Neural progenitor cell (in vitro differentiated cells): Measurements from ENCODE around the gene ZNF784. TPM values are rescaled to one million over a fixed set of nuclear protein-coding genes. Genes with fewer than 3 reads are reported as not detected.

Source experiments
- DNase-seq: peaks from one replicate; pipeline ENCODE4 v3.0.0-alpha.2; 2016; ENCODE audit warnings: low spot score
- H2AFZ ChIP-seq: fragments of 200-600 bp; sonication (generic); replicated peaks from 2 replicates; pipeline ENCODE4 v1.6.1; 2016; ENCODE audit warnings: antibody characterized with exemption
- H3F3A ChIP-seq: fragments of 200-600 bp; sonication (generic); 2 replicates; pipeline ENCODE4 v1.6.1; 2016; ENCODE audit warnings: antibody characterized with exemption, low read depth
- H3K27ac ChIP-seq: fragments of 200-600 bp; sonication (generic); 2 replicates; pipeline ENCODE4 v1.5.1; 2016; ENCODE audit warnings: mild to moderate bottlenecking
- H3K27me3 ChIP-seq: fragments of 200-600 bp; sonication (generic); 2 replicates; pipeline ENCODE4 v1.6.1; 2016; ENCODE audit warnings: mild to moderate bottlenecking, moderate library complexity
- H3K36me3 ChIP-seq: fragments of 200-600 bp; sonication (generic); 2 replicates; pipeline ENCODE4 v1.5.1; 2016
- H3K4me1 ChIP-seq: fragments of 200-600 bp; sonication (generic); 2 replicates; pipeline ENCODE4 v1.6.1; 2016; ENCODE audit warnings: mixed run types
- H3K4me2 ChIP-seq: fragments of 200-600 bp; sonication (generic); 2 replicates; pipeline ENCODE4 v1.6.1; 2016
- H3K4me3 ChIP-seq: fragments of 200-600 bp; sonication (generic); 2 replicates; pipeline ENCODE4 v1.5.1; 2016
- H3K79me2 ChIP-seq: fragments of 200-600 bp; sonication (generic); 2 replicates; pipeline ENCODE4 v1.6.1; 2016; ENCODE audit warnings: low read depth
- H3K9ac ChIP-seq: fragments of 200-600 bp; sonication (generic); 2 replicates; pipeline ENCODE4 v1.6.1; 2016
- H3K9me3 ChIP-seq: fragments of 200-600 bp; sonication (generic); 2 replicates; pipeline ENCODE4 v1.5.1; 2016; ENCODE audit warnings: low read depth
- H4K20me1 ChIP-seq: fragments of 200-600 bp; sonication (generic); 2 replicates; pipeline ENCODE4 v1.6.1; 2016; ENCODE audit warnings: low read depth
- H3K27ac Mint-ChIP-seq: 3 replicates; pipeline ENCODE4 v1.8.0; 2021; ENCODE audit warnings: mixed read lengths
- H3K27me3 Mint-ChIP-seq: 2 replicates; pipeline ENCODE4 v1.8.0; 2022; ENCODE audit warnings: low read depth, mild to moderate bottlenecking, inconsistent platforms, moderate library complexity, mixed read lengths; ENCODE audit not compliant: insufficient read depth
- H3K36me3 Mint-ChIP-seq: 3 replicates; pipeline ENCODE4 v1.8.0; 2021; ENCODE audit warnings: mixed read lengths
- H3K4me1 Mint-ChIP-seq: 3 replicates; pipeline ENCODE4 v1.8.0; 2021; ENCODE audit warnings: mixed read lengths
- H3K4me3 Mint-ChIP-seq: 3 replicates; pipeline ENCODE4 v1.8.0; 2021; ENCODE audit warnings: mild to moderate bottlenecking, moderate library complexity, mixed read lengths
- H3K9me3 Mint-ChIP-seq: 3 replicates; pipeline ENCODE4 v1.8.0; 2020; ENCODE audit warnings: mixed read lengths
- CTCF ChIP-seq: fragments of 200-600 bp; sonication (generic); IDR thresholded peaks from 2 replicates; pipeline ENCODE4 v1.5.1; 2017; ENCODE audit warnings: antibody characterized with exemption, mild to moderate bottlenecking
- EZH2 ChIP-seq: fragments of 200-600 bp; sonication (generic); IDR thresholded peaks from 2 replicates; pipeline ENCODE4 v1.6.1; 2017; ENCODE audit warnings: antibody characterized with exemption, mild to moderate bottlenecking, moderate library complexity
- EZH2phosphoT487 ChIP-seq: fragments of 200-600 bp; sonication (generic); IDR thresholded peaks from 2 replicates; pipeline ENCODE4 v1.6.1; 2017; ENCODE audit warnings: antibody characterized with exemption
- total RNA-seq: library from RNA; depleted of rRNA; stranded (reverse); fragments of >200 nt; gene quantifications from 2 replicates; pipeline ENCODE4 v1.2.3, GENCODE V29; 2015; ENCODE audit warnings: low replicate concordance

ZNF784 gene
- total RNA-seq, 1 donor from 2014 or later, result 3.9 TPM

DNA sequence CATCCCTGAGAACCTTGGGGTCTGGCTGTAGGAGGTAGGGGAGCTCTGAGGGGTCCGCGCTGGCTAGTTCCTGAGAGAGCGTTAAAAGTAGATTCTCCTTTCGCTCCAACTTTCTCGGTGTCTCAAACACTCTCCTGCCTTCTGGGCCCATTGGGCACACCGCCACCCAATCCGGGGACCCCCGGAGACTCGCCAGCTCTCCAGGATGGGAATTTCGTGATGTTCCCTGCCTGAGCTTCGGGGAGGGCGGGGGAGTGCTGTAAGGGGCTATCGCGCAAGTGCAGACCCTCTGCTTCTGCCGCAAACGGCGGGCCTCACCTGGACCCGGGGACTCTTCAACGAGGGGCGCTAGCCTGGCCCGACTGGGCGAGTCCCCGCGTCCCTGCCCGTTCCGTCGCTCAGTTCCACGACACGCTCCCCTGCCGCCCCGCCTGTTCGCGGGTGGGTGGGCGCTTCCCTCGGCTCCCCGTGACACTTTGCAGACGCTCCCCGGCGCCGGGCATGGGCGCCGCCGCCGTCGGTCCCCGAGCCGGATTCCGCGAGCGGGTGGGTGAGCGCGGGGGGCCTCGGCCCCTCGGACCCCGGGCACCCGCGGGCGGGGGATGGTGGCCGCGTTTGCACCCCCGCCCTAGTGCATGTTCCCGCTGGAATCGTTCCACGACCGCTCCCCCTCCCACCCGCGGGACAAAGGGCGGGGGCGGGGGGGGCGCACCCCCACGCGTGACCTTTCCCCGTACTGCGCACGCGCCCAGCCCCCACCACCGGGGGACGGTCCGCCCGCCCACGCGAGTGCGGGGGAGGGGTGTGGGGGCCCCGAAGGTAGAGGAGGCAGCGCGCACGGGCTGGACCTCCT lies 23.6 kb upstream of the ZNF784 start, which contains the start of gene CCDC106:
TSS of gene CCDC106 (plus strand) at position 481 of the 853 bp plus-strand sequence. CDS start 835 bp downstream, outside the sequence.
- TF ChIP-seq CTCF, result no peak
- no peak for TF ChIP-seq EZH2phosphoT487
- no peak for TF ChIP-seq EZH2
- no peaks in the 10 kb centered on the region for H3K36me3 ChIP-seq
- H3K4me2 ChIP-seq, result peak within 1 kb of the TSS; percentile 86
- H3K79me2 ChIP-seq, result peaks cover 53% of the 10 kb centered on the region
- H3K4me3 ChIP-seq, result peak within 1 kb of the TSS; percentile 98
- Mint-ChIP-seq H3K9me3 (no peaks in the 10 kb centered on the region), H3K27ac (peak within 1 kb of the TSS; percentile 81), H3K4me1 (peaks cover 34% of the 10 kb centered on the region), H3K4me3 (peak within 1 kb of the TSS; percentile 89), H3K27me3 (peaks cover 20% of the 10 kb centered on the region), H3K36me3 (peaks cover 15% of the 10 kb centered on the region)
- peak within 1 kb of the TSS; percentile 72 for H3K9ac ChIP-seq
- H3K27me3 ChIP-seq, result no peaks in the 10 kb centered on the region
- no peak within 1 kb of the TSS for H3K27ac ChIP-seq
- peaks cover 18% of the 10 kb centered on the region for H3K4me1 ChIP-seq
- DNase-seq, result peak; percentile 90
- H2AFZ ChIP-seq, result peak within 1 kb of the TSS; percentile 95
- no peaks in the 10 kb centered on the region for H3K9me3 ChIP-seq
- no peaks in the 10 kb centered on the region for H4K20me1 ChIP-seq
- peaks cover 23% of the 10 kb centered on the region for H3F3A ChIP-seq

GRCh38 chr19:55646889-55647731 lies 22.7 kb upstream of the ZNF784 start:
- peaks cover 26% of the 10 kb centered on the region for H3K4me1 ChIP-seq
- no peak overlapping the region for H2AFZ ChIP-seq
- H4K20me1 ChIP-seq, result no peaks in the 10 kb centered on the region
- no peaks in the 10 kb centered on the region for H3K36me3 ChIP-seq
- peak overlapping the region; percentile 54 for H3K27ac Mint-ChIP-seq
- H3K9me3 ChIP-seq, result no peaks in the 10 kb centered on the region
- peaks cover 23% of the 10 kb centered on the region for H3K27me3 Mint-ChIP-seq
- peaks cover 35% of the 10 kb centered on the region for H3K4me1 Mint-ChIP-seq
- H3K4me2 ChIP-seq, result peak overlapping the region; percentile 86
- H3K79me2 ChIP-seq, result peaks cover 61% of the 10 kb centered on the region
- H3K9me3 Mint-ChIP-seq, result no peaks in the 10 kb centered on the region
- DNase-seq, result peak; percentile 50
- no peak overlapping the region for H3K27ac ChIP-seq
- H3K4me3 Mint-ChIP-seq, result peak overlapping the region; percentile 89
- H3K27me3 ChIP-seq, result no peaks in the 10 kb centered on the region
- H3F3A ChIP-seq, result peaks cover 25% of the 10 kb centered on the region
- peak overlapping the region; percentile 98 for H3K4me3 ChIP-seq
- TF ChIP-seq CTCF (no peak), EZH2 (no peak), EZH2phosphoT487 (no peak)
- H3K9ac ChIP-seq, result peak overlapping the region; percentile 72
- H3K36me3 Mint-ChIP-seq, result peaks cover 15% of the 10 kb centered on the region

DNA sequence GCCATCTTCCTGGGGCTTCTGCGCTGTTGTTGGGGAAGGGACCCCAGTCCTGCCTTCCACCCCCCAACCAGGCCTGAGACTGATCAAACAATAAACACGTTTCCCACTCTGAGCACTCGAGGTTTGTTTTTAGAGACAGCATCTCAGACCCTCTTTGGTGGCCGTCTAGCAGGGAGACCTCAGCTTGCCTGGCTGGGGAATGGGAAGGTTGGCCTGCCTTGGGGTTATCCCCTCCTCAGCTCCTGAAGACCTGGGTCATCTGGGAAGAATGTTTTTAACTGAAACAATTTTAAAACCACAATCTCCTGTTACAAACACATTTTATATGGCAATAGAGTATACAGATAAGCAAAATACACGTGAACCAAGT lies 21.1 kb upstream of the ZNF784 start:
- no peak for TF ChIP-seq CTCF
- H3K36me3 ChIP-seq, result no peaks in the 10 kb centered on the region
- H3K4me2 ChIP-seq, result no peak overlapping the region
- no peak for DNase-seq
- H3K27me3 ChIP-seq, result no peaks in the 10 kb centered on the region
- H3K79me2 ChIP-seq, result peaks cover 73% of the 10 kb centered on the region
- H3K27ac ChIP-seq, result no peak overlapping the region
- no peak overlapping the region for H3K27ac Mint-ChIP-seq
- peaks cover 44% of the 10 kb centered on the region for H3K4me1 Mint-ChIP-seq
- H4K20me1 ChIP-seq, result no peaks in the 10 kb centered on the region
- peaks cover 21% of the 10 kb centered on the region for H3K27me3 Mint-ChIP-seq
- no peaks in the 10 kb centered on the region for H3K9me3 ChIP-seq
- no peak overlapping the region for H3K9ac ChIP-seq
- H3K4me1 ChIP-seq, result peaks cover 32% of the 10 kb centered on the region
- H3F3A ChIP-seq, result peaks cover 41% of the 10 kb centered on the region
- H3K4me3 ChIP-seq, result no peak overlapping the region
- no peak overlapping the region for H2AFZ ChIP-seq
- peak overlapping the region; percentile 73 for H3K4me3 Mint-ChIP-seq
- peaks cover 14% of the 10 kb centered on the region for H3K36me3 Mint-ChIP-seq
- H3K9me3 Mint-ChIP-seq, result no peaks in the 10 kb centered on the region
